Measurements from ENCODE around the gene RBM45.
"Not testable (repeated sequence)": the region's sequence is repeated elsewhere in the genome, so short reads cannot be mapped to it uniquely, and the experiment has no call there.

The RBM45 gene

GRCh38 chr2:178112202-178113152 lies at the start of gene RBM45:
Gene RBM45, plus strand, starts transcription at chr2:178112437. Its CDS starts 110 bp downstream, at chr2:178112547.
- DNase-seq, result peak; percentile 52 to 86 (median 68)

GRCh38 chr2:178066324-178066723 lies 45.9 kb upstream of the RBM45 start:
- DNase-seq, result no peak

- DNase-seq, result no peak
Observed at GRCh38 chr2:178066890-178067669, 45.2 kb upstream of the RBM45 start.

GRCh38 chr2:178068823-178069454 lies 43.3 kb upstream of the RBM45 start:
- DNase-seq, result no peak

GRCh38 chr2:178069551-178069950 lies 42.7 kb upstream of the RBM45 start:
- no peak for DNase-seq

GRCh38 chr2:178070824-178071223 lies 41.4 kb upstream of the RBM45 start:
- DNase-seq, result no peak

- no peak for DNase-seq
Observed at GRCh38 chr2:178072000-178072382, 40.2 kb upstream of the RBM45 start.

- DNase-seq, result peak in 1 of 6 experiments; percentile 3
Observed at GRCh38 chr2:178072383-178073301, 39.6 kb upstream of the RBM45 start, which contains the start of gene PDE11A. Gene PDE11A, minus strand, starts transcription at chr2:178072777. Its CDS starts 340 bp downstream, at chr2:178072437.

- no peak for DNase-seq
Observed at GRCh38 chr2:178074123-178075005, 37.9 kb upstream of the RBM45 start.

GRCh38 chr2:178075006-178075326 lies 37.3 kb upstream of the RBM45 start:
- DNase-seq, result no peak

- DNase-seq, result no peak
Observed at GRCh38 chr2:178076130-178076529, 36.1 kb upstream of the RBM45 start.

GRCh38 chr2:178079279-178079678 lies 33.0 kb upstream of the RBM45 start:
- DNase-seq, result not testable (repeated sequence)

GRCh38 chr2:178082408-178083045 lies 29.7 kb upstream of the RBM45 start:
- no peak for DNase-seq

GRCh38 chr2:178084273-178084672 lies 28.0 kb upstream of the RBM45 start:
- no peak for DNase-seq

- no peak for DNase-seq
Observed at GRCh38 chr2:178088774-178089270, 23.4 kb upstream of the RBM45 start.

GRCh38 chr2:178093471-178093870 lies 18.8 kb upstream of the RBM45 start:
- DNase-seq, result no peak

GRCh38 chr2:178101321-178102079 lies 10.7 kb upstream of the RBM45 start:
- DNase-seq, result no peak

- no peak for DNase-seq
Observed at GRCh38 chr2:178105566-178105965, 6.7 kb upstream of the RBM45 start.

- DNase-seq, result no peak
Observed at GRCh38 chr2:178106053-178106452, 6.2 kb upstream of the RBM45 start.

- DNase-seq, result no peak
Observed at GRCh38 chr2:178108176-178108575, 4.1 kb upstream of the RBM45 start.
